ENCODE results near the gene SLC7A1. TPM values are rescaled to one million over a fixed set of nuclear protein-coding genes. Genes with fewer than 3 reads are reported as not detected.

SLC7A1 gene
- total RNA-seq, 2 experiments from 2014 or later, result 11.3 to 12.3 TPM

GRCh38 chr13:29548722-29549121 is 46.8 kb downstream of the SLC7A1 start:
- no peak overlapping the region for H3K27ac Mint-ChIP-seq
- H3K36me3 ChIP-seq (ENCODE audit: insufficient read depth, low read length), result peaks cover 56% of the 10 kb centered on the region
- H3K27me3 ChIP-seq (ENCODE audit: control insufficient read depth in 1 of 2, insufficient read depth in 2 of 2, low read length in 2 of 2), result no peaks in the 10 kb centered on the region
- ATAC-seq (ENCODE audit: poor library complexity), result no peak
- ChIA-PET CTCF (no interaction called here), POLR2A (no interaction called here)
- no peak overlapping the region for H3K4me3 ChIP-seq (ENCODE audit: low read length)
- no peaks in the 10 kb centered on the region for H3K9me3 Mint-ChIP-seq
- H3K4me1 ChIP-seq (ENCODE audit: insufficient read depth, low read length), result no peaks in the 10 kb centered on the region
- intact Hi-C loops (cut with DNase I, micrococcal nuclease), result no loop called here
- DNase-seq, result no peak
- no peak overlapping the region for H3K27ac ChIP-seq (ENCODE audit: low read depth in 1 of 2, low read length in 2 of 2)
- no peak overlapping the region for H3K4me3 Mint-ChIP-seq
- H3K9me3 ChIP-seq (ENCODE audit: control insufficient read depth in 1 of 2, insufficient read depth in 1 of 2, low read length in 2 of 2), result no peaks in the 10 kb centered on the region
- TF ChIP-seq CTCF (IDR thresholded peaks at IDR 0.05), result no peak
- H3K36me3 Mint-ChIP-seq (ENCODE audit: low read depth), result peaks cover 87% of the 10 kb centered on the region
- peaks cover 4% of the 10 kb centered on the region for H3K4me1 Mint-ChIP-seq (ENCODE audit: low read depth)
- no peaks in the 10 kb centered on the region for H3K27me3 Mint-ChIP-seq

GRCh38 chr13:29547153-29547552 is 48.3 kb downstream of the SLC7A1 start:
- no peak for DNase-seq
- Histone ChIP-seq H3K27me3 (ENCODE audit: control insufficient read depth in 1 of 2, insufficient read depth in 2 of 2, low read length in 2 of 2) (no peaks in the 10 kb centered on the region), H3K4me1 (ENCODE audit: insufficient read depth, low read length) (no peaks in the 10 kb centered on the region), H3K36me3 (ENCODE audit: insufficient read depth, low read length) (peaks cover 41% of the 10 kb centered on the region), H3K9me3 (ENCODE audit: control insufficient read depth in 1 of 2, insufficient read depth in 1 of 2, low read length in 2 of 2) (no peaks in the 10 kb centered on the region), H3K27ac (ENCODE audit: low read depth in 1 of 2, low read length in 2 of 2) (no peak overlapping the region), H3K4me3 (ENCODE audit: low read length) (no peak overlapping the region)
- intact Hi-C loops (cut with DNase I, micrococcal nuclease), result no loop called here
- POLR2A ChIA-PET, result no interaction called here
- Mint-ChIP-seq H3K27me3 (no peaks in the 10 kb centered on the region), H3K4me1 (ENCODE audit: low read depth) (peaks cover 12% of the 10 kb centered on the region), H3K36me3 (ENCODE audit: low read depth) (peaks cover 71% of the 10 kb centered on the region), H3K4me3 (no peak overlapping the region), H3K9me3 (no peaks in the 10 kb centered on the region), H3K27ac (no peak overlapping the region)
- no peak for ATAC-seq (ENCODE audit: poor library complexity)
- CTCF ChIA-PET, result no interaction called here
- TF ChIP-seq CTCF (IDR thresholded peaks at IDR 0.05), result no peak

- no peak overlapping the region for H3K4me3 ChIP-seq (ENCODE audit: low read length)
- DNase-seq (no peak), ATAC-seq (ENCODE audit: poor library complexity) (no peak)
- Mint-ChIP-seq H3K27me3 (no peaks in the 10 kb centered on the region), H3K4me1 (ENCODE audit: low read depth) (peaks cover 13% of the 10 kb centered on the region), H3K27ac (no peak overlapping the region), H3K9me3 (no peaks in the 10 kb centered on the region), H3K4me3 (no peak overlapping the region), H3K36me3 (ENCODE audit: low read depth) (peaks cover 66% of the 10 kb centered on the region)
- H3K36me3 ChIP-seq (ENCODE audit: insufficient read depth, low read length), result peaks cover 38% of the 10 kb centered on the region
- intact Hi-C loops (cut with DNase I, micrococcal nuclease), result no loop called here
- ChIA-PET CTCF (no interaction called here), POLR2A (no interaction called here)
- H3K9me3 ChIP-seq (ENCODE audit: control insufficient read depth in 1 of 2, insufficient read depth in 1 of 2, low read length in 2 of 2), result no peaks in the 10 kb centered on the region
- no peak overlapping the region for H3K27ac ChIP-seq (ENCODE audit: low read depth in 1 of 2, low read length in 2 of 2)
- H3K27me3 ChIP-seq (ENCODE audit: control insufficient read depth in 1 of 2, insufficient read depth in 2 of 2, low read length in 2 of 2), result no peaks in the 10 kb centered on the region
- no peak for TF ChIP-seq CTCF (IDR thresholded peaks at IDR 0.05)
- H3K4me1 ChIP-seq (ENCODE audit: insufficient read depth, low read length), result no peaks in the 10 kb centered on the region
Observed at GRCh38 chr13:29546662-29547061, 48.8 kb downstream of the SLC7A1 start.

Measured in CD4-positive, alpha-beta T cell (primary cell).